ENCODE data around the gene LMO3.

The LMO3 gene

DNA sequence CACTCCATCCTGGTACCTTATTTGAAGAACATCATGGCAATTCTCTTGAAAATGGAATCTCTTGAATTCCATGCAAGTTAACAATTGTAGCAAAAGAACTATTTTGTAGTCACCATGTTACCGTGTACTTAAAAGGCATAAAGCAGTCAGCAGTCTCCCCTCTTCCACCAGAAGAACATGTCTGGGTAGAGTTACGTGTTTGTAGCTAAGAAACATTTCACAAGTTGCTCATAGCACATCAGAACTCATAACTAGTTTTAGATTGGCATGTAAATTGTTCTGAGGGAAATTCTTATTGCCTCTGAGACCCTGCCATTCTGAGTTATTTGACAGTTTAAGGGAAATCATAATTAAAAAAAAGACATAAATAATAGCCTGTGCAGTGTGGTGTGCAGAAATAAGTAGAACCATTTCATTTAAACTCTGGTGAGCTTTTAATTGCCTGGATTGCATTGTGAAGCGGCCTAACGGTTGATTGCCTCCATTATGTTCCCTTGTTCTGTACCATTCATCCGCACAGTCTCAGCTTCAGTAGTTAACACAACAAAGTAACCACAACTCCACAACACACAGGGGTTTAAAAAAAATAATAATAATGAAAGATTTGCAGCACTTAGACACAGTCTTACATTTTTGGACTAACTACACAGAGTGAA, 2.6 kb downstream of the LMO3 start:
- TF ChIP-seq, protein P1, sequence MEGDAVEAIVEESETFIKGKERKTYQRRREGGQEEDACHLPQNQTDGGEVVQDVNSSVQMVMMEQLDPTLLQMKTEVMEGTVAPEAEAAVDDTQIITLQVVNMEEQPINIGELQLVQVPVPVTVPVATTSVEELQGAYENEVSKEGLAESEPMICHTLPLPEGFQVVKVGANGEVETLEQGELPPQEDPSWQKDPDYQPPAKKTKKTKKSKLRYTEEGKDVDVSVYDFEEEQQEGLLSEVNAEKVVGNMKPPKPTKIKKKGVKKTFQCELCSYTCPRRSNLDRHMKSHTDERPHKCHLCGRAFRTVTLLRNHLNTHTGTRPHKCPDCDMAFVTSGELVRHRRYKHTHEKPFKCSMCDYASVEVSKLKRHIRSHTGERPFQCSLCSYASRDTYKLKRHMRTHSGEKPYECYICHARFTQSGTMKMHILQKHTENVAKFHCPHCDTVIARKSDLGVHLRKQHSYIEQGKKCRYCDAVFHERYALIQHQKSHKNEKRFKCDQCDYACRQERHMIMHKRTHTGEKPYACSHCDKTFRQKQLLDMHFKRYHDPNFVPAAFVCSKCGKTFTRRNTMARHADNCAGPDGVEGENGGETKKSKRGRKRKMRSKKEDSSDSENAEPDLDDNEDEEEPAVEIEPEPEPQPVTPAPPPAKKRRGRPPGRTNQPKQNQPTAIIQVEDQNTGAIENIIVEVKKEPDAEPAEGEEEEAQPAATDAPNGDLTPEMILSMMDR (IDR thresholded peaks at IDR 0.05; ENCODE audit: insufficient read depth, low read depth, low read length, missing control alignments), result no peak

DNA sequence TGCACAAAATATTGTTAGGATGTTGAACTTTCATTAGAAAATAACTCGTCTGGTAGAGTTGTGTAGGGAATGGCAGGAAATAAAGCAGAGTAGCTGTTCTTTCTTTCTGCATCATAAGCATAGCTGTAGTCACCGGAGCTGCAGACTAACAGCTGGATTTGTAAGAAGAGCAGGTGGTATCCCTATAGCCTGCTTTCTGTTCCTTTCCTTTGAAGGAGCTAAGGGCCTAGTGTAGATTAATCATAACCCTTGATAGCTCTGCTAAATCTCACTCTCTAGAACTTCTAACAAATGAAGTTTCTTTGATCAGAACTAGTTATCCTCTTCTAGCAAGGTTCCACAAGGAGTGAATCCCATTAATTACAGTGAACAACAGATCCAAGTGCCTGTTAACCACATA, 3.5 kb downstream of the LMO3 start:
- H3K4me3 ChIP-seq (ENCODE audit: low read depth, low read length), result no peak overlapping the region
- TF ChIP-seq, protein P1 (IDR thresholded peaks at IDR 0.05; ENCODE audit: insufficient read depth, low read depth, low read length, missing control alignments), result no peak
- no peak for DNase-seq (ENCODE audit: low read depth)

More for the DNA sequence above, 2.6 kb downstream of the LMO3 start:
- H3K4me3 ChIP-seq (ENCODE audit: low read depth, low read length), result no peak overlapping the region
- no peak for DNase-seq (ENCODE audit: low read depth)

DNA sequence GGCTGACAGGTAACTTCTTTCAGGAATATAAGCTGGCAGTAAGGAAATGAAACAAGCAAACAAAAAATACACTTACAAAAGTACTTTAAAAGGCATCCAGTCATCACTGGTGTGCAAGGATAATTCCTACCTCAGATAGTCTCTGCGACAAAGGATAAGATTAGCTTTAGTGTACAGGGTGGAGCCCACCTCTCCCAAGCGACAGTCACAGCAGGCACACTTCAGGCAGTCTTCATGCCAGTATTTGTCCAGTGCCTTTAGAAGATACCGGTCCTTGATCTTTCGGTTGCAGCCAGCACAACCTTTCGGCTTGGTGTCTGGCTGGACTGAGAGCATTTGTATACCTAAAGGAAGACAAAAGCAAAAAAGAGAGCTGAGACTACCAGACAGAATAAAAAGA, 5.4 kb downstream of the LMO3 start:
- H3K4me3 ChIP-seq (ENCODE audit: low read depth, low read length), result no peak overlapping the region
- TF ChIP-seq, protein P1 (IDR thresholded peaks at IDR 0.05; ENCODE audit: insufficient read depth, low read depth, low read length, missing control alignments), result no peak
- no peak for DNase-seq (ENCODE audit: low read depth)

DNA sequence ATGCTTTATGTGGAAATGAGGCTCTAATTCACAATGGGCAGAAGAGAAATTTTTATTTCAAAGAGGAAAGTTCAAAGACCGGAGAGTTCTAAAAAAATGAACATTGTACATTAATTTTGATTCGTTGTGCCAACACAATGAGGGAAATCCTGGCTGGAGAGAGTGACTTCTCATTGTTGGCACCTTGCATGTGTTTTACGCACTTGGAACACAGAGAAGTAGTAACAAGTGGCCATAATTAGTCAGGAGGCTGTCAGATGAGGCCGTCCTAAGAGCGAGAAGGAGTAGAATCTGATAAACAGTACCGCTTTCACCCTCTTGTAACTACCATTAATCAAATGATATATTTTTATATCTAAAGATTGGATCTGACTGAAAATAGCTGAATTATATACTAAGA, 6.9 kb downstream of the LMO3 start:
- TF ChIP-seq, protein P1 (IDR thresholded peaks at IDR 0.05; ENCODE audit: insufficient read depth, low read depth, low read length, missing control alignments), result no peak
- H3K4me3 ChIP-seq (ENCODE audit: low read depth, low read length), result no peak overlapping the region
- DNase-seq (ENCODE audit: low read depth), result no peak

DNA sequence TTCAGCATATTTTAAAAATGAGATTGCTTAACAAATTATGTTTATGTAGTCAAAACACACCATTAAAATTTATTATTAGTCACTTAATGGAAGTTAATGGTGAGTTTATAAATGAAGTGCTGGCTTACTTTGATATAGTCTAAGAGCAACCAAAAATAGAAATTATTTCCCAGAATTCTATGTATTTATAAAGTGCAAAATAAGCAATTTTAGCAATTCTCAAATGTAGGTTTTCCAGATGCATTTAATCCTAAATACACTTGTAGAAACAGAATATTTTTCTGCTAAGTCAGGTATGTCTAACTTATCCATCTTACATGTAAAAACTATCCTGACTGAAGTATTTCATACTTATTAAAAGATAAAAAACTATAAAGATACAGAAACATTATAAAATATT, 11.2 kb downstream of the LMO3 start:
- TF ChIP-seq, protein P1 (IDR thresholded peaks at IDR 0.05; ENCODE audit: insufficient read depth, low read depth, low read length, missing control alignments), result no peak
- DNase-seq (ENCODE audit: low read depth), result no peak
- no peak overlapping the region for H3K4me3 ChIP-seq (ENCODE audit: low read depth, low read length)

DNA sequence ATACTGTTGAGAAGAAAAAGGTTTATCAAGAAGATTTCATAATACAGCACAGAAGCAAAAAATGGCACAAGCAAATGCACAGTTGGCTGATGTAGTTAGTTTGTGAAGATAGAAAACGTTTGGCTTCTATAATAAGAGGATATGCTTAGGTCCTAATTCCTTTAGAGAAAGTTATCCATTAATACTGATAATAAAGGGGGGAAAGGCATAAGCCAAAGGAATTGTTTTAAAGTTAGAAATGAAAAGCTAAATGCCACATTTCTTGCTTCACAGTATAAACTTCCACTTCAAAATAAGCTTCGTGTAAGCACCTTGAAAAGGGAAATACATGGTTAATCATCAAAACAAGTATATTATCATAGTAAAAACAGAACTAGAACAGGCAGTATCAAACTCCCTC, 12.4 kb downstream of the LMO3 start:
- no peak overlapping the region for H3K4me3 ChIP-seq (ENCODE audit: low read depth, low read length)
- DNase-seq (ENCODE audit: low read depth), result no peak
- TF ChIP-seq, protein P1 (IDR thresholded peaks at IDR 0.05; ENCODE audit: insufficient read depth, low read depth, low read length, missing control alignments), result no peak

DNA sequence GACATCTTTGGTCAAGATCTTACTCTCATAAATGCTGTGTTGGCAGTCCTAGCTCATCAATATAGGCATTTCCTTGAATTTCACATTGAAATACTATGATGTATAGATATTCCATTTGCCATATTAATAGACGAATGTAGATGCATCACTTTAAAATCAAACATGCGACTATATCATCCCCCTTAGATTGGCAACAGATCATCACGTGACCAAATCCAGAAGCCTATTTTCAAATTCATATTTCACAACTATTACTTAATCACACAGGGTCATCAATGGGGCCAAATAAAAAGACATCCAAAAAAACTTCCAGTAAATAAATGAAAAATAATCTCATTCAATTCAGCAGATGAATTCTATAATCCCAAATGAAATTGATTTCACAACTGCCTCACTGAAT, 15.3 kb downstream of the LMO3 start:
- DNase-seq (ENCODE audit: low read depth), result no peak
- TF ChIP-seq, protein P1 (IDR thresholded peaks at IDR 0.05; ENCODE audit: insufficient read depth, low read depth, low read length, missing control alignments), result no peak
- H3K4me3 ChIP-seq (ENCODE audit: low read depth, low read length), result no peak overlapping the region
